HEK293 (cell line): ENCODE results near the gene ACP4.

Experiments used
- CTCF ChIA-PET: fragments of 350-600 bp; formaldehyde crosslinking; extraction: SDS; loops from one replicate; lab custom pipeline; 2021; ENCODE audit warnings: antibody characterized with exemption; lab: Yijun Ruan, JAX
- POLR2A ChIA-PET: fragments of 300-600 bp; formaldehyde crosslinking; extraction: SDS; loops from one replicate; lab custom pipeline; 2020; ENCODE audit warnings: antibody characterized with exemption, inconsistent platforms; lab: Yijun Ruan, JAX
- H3K27ac ChIP-seq: fragments of 200-500 bp; sonication (Bioruptor generic); 2 replicates; pipeline ENCODE4 v1.5.1; 2014; ENCODE audit warnings: low read depth, low read length, control low read depth, inconsistent platforms; ENCODE audit errors: extremely low read depth
- H3K36me3 ChIP-seq, 2 experiments: fragments of 200-500 bp in 1 of 2; sonication (Bioruptor generic) in 1 of 2; 1 replicate in 1 of 2; 2 replicates in 1 of 2; pipeline ENCODE4 v1.5.1; 2014 to 2017; ENCODE audit warnings: inconsistent platforms in 2 of 2, low read length in 2 of 2; ENCODE audit not compliant: control insufficient read depth in 2 of 2, insufficient read depth in 1 of 2
- H3K4me1 ChIP-seq: fragments of 200-500 bp; sonication (Bioruptor generic); 2 replicates; pipeline ENCODE4 v1.5.1; 2014; ENCODE audit warnings: mild to moderate bottlenecking, low read length, inconsistent platforms; ENCODE audit not compliant: control insufficient read depth, insufficient read depth
- H3K4me3 ChIP-seq: 2 replicates; pipeline ENCODE4 v1.5.1; 2011; ENCODE audit warnings: low read depth, mild to moderate bottlenecking, control low read depth, low read length, moderate library complexity
- H3K9me3 ChIP-seq: fragments of 200-500 bp; sonication (Bioruptor generic); 2 replicates; pipeline ENCODE4 v1.5.1; 2014; ENCODE audit warnings: low read depth, low read length, inconsistent platforms; ENCODE audit not compliant: control insufficient read depth, insufficient read depth
- HOXD13 ChIP-seq: sonication (generic); formaldehyde crosslinking; IDR thresholded peaks from 2 replicates; pipeline ENCODE4 v1.8.0; 2022; ENCODE audit warnings: missing genetic modification reagents, borderline replicate concordance
- SCRT1 ChIP-seq: fragments of 450-650 bp; formaldehyde crosslinking; IDR thresholded peaks from 2 replicates; pipeline ENCODE4 v1.5.1; 2016; ENCODE audit warnings: missing biosample characterization, missing genetic modification characterization, borderline replicate concordance
- TSHZ1 ChIP-seq: fragments of 450-650 bp; formaldehyde crosslinking; IDR thresholded peaks from 2 replicates; pipeline ENCODE4 v1.5.1; 2016; ENCODE audit warnings: missing biosample characterization, missing genetic modification characterization, borderline replicate concordance
- ZBTB17 ChIP-seq: fragments of 450-650 bp; formaldehyde crosslinking; IDR thresholded peaks from 2 replicates; pipeline ENCODE4 v1.5.1; 2016; ENCODE audit warnings: missing biosample characterization, missing genetic modification characterization
- ZEB2 ChIP-seq: fragments of 450-650 bp; formaldehyde crosslinking; IDR thresholded peaks from 2 replicates; pipeline ENCODE4 v1.5.1; 2016; ENCODE audit warnings: missing biosample characterization, missing genetic modification characterization
- ZNF148 ChIP-seq: fragments of 450-650 bp; formaldehyde crosslinking; IDR thresholded peaks from 2 replicates; pipeline ENCODE4 v1.5.0; 2017; ENCODE audit warnings: missing biosample characterization, missing genetic modification characterization, borderline replicate concordance
- ZNF184 ChIP-seq: fragments of 450-650 bp; IDR thresholded peaks from 2 replicates; pipeline ENCODE4 v1.5.1; 2018; ENCODE audit warnings: missing biosample characterization, mild to moderate bottlenecking, missing genetic modification characterization
- ZNF404 ChIP-seq: fragments of 450-650 bp; formaldehyde crosslinking; IDR thresholded peaks from 2 replicates; pipeline ENCODE4 v1.5.1; 2017; ENCODE audit warnings: missing biosample characterization, missing genetic modification characterization
- ZNF426 ChIP-seq: fragments of 450-650 bp; formaldehyde crosslinking; IDR thresholded peaks from 2 replicates; pipeline ENCODE4 v1.5.1; 2017; ENCODE audit warnings: missing biosample characterization, missing genetic modification characterization, mild to moderate bottlenecking, inconsistent platforms, moderate library complexity
- ZNF529 ChIP-seq: fragments of 450-650 bp; formaldehyde crosslinking; IDR thresholded peaks from 2 replicates; pipeline ENCODE4 v1.5.1; 2017; ENCODE audit warnings: missing genetic modification characterization, missing biosample characterization; ENCODE audit not compliant: insufficient replicate concordance
- ZNF621 ChIP-seq: fragments of 450-650 bp; formaldehyde crosslinking; IDR thresholded peaks from 2 replicates; pipeline ENCODE4 v1.5.1; 2017; ENCODE audit warnings: missing biosample characterization, missing genetic modification characterization
- ZNF629 ChIP-seq: fragments of 450-650 bp; formaldehyde crosslinking; IDR thresholded peaks from 2 replicates; pipeline ENCODE4 v1.5.1; 2017; ENCODE audit warnings: missing biosample characterization, missing genetic modification characterization
- ZNF777 ChIP-seq: fragments of 450-650 bp; formaldehyde crosslinking; IDR thresholded peaks from 2 replicates; pipeline ENCODE4 v1.5.1; 2017; ENCODE audit warnings: missing biosample characterization, missing genetic modification characterization, borderline replicate concordance
- ZSCAN16 ChIP-seq: fragments of 450-650 bp; formaldehyde crosslinking; IDR thresholded peaks from 2 replicates; pipeline ENCODE4 v1.5.1; 2016; ENCODE audit warnings: missing biosample characterization, missing genetic modification characterization

The ACP4 gene

GRCh38 chr19:50823389-50824042 lies 33.3 kb downstream of the ACP4 start, which contains the start of gene KLK1 (continued):
- TF ChIP-seq ZNF148 (tag by site-specific recombination) (no peak), TSHZ1 (tag by site-specific recombination) (no peak), ZNF621 (tag by site-specific recombination) (no peak), ZSCAN16 (no peak)
- TF ChIP-seq, all 188 proteins: peak for 6

GRCh38 chr19:50826492-50827240 lies 36.5 kb downstream of the ACP4 start:
- Histone ChIP-seq H3K4me1 (no peaks in the 10 kb centered on the region), H3K9me3 (no peaks in the 10 kb centered on the region), H3K27ac (no peak overlapping the region), H3K36me3 (no peaks in the 10 kb centered on the region), H3K4me3 (no peak overlapping the region)
- ChIA-PET POLR2A (no interaction called here), CTCF (interaction anchor here (0.8 kb wide), 1 partner anchor 21 kb away, joined by 4 read pairs; no protein-coding TSS in a partner anchor)
- TF ChIP-seq ZNF404 (tag by site-specific recombination) (no peak), ZNF529 (tag by site-specific recombination) (no peak), ZNF777 (no peak), ZNF426 (tag by site-specific recombination) (no peak)

GRCh38 chr19:50827476-50827875 lies 37.3 kb downstream of the ACP4 start:
- POLR2A ChIA-PET: no interaction called here

GRCh38 chr19:50829801-50830200 lies 39.6 kb downstream of the ACP4 start:
- H3K36me3 ChIP-seq: no peaks in the 10 kb centered on the region
- ChIA-PET CTCF (interaction anchor here (0.9 kb wide), 1 partner anchor 10 kb away, joined by 3 read pairs; no protein-coding TSS in a partner anchor), POLR2A (interaction anchor here (1.2 kb wide), 1 partner anchor 25 kb away, joined by 4 read pairs; no protein-coding TSS in a partner anchor)
- H3K4me1 ChIP-seq: no peaks in the 10 kb centered on the region
- no peaks in the 10 kb centered on the region for H3K9me3 ChIP-seq
- TF ChIP-seq ZNF184 (tag by site-specific recombination) (no peak), HOXD13 (CRISPR knock-in tag) (no peak), SCRT1 (tag by site-specific recombination) (no peak), ZNF629 (tag by site-specific recombination) (no peak), ZBTB17 (tag by site-specific recombination) (0 out of 2 replicates have a peak, but pooled peaks have one; percentile 30)
- no peak overlapping the region for H3K4me3 ChIP-seq
- no peak overlapping the region for H3K27ac ChIP-seq

More at GRCh38 chr19:50827476-50827875, 37.3 kb downstream of the ACP4 start:
- Histone ChIP-seq H3K36me3 (no peaks in the 10 kb centered on the region), H3K27ac (no peak overlapping the region), H3K9me3 (no peaks in the 10 kb centered on the region), H3K4me3 (no peak overlapping the region), H3K4me1 (no peaks in the 10 kb centered on the region)
- CTCF ChIA-PET: no interaction called here
- no peak for TF ChIP-seq ZEB2 (tag by site-specific recombination)
